Esophagus (tissue), 2 donors: ENCODE data around the gene ACSL3. TPM values are rescaled to one million over a fixed set of nuclear protein-coding genes. Genes with fewer than 3 reads are reported as not detected.
"Not testable (repeated sequence)": the region's sequence is repeated elsewhere in the genome, so short reads cannot be mapped to it uniquely, and the experiment has no call there.

ENCODE experiments used
- H3K27ac ChIP-seq, 2 donors: one replicate each; pipeline ENCODE4 v1.5.1; 2013; ENCODE audit warnings: low read depth in 2 of 2, mild to moderate bottlenecking in 2 of 2, inconsistent platforms in 1 of 2, low read length in 1 of 2, moderate library complexity in 1 of 2
- H3K27me3 ChIP-seq, 2 donors: one replicate each; pipeline ENCODE4 v1.6.1; 2013; ENCODE audit warnings: low read length in 2 of 2, control low read depth in 1 of 2, mild to moderate bottlenecking in 1 of 2; ENCODE audit not compliant: insufficient read depth in 2 of 2, control insufficient read depth in 1 of 2
- H3K36me3 ChIP-seq, 2 donors: one replicate each; pipeline ENCODE4 v1.6.1; 2013; ENCODE audit warnings: low read length in 1 of 2; ENCODE audit not compliant: control insufficient read depth in 2 of 2, insufficient read depth in 2 of 2
- H3K4me1 ChIP-seq, 2 donors: one replicate each; pipeline ENCODE4 v1.6.1; 2013; ENCODE audit warnings: low read length in 1 of 2; ENCODE audit not compliant: control insufficient read depth in 2 of 2, insufficient read depth in 2 of 2
- H3K4me3 ChIP-seq, 2 donors: one replicate each; pipeline ENCODE4 v1.5.1; 2013; ENCODE audit warnings: low read length in 2 of 2, mild to moderate bottlenecking in 2 of 2, low read depth in 1 of 2, moderate library complexity in 1 of 2
- H3K9me3 ChIP-seq, 2 donors: one replicate each; pipeline ENCODE4 v1.6.1; 2013; ENCODE audit warnings: mild to moderate bottlenecking in 2 of 2, low read depth in 1 of 2, low read length in 1 of 2, moderate library complexity in 1 of 2; ENCODE audit not compliant: control insufficient read depth in 2 of 2, insufficient read depth in 1 of 2
- WGBS, 2 donors: extraction: QIAGEN DNeasy Blood & Tissue Kit; methylation state at CpG; one replicate each; pipeline ENCODE4 v1.1.7; 2013; 5-methylcytosine and 5-hydroxymethylcytosine counted together
- polyA plus RNA-seq, 2 donors: library from polyadenylated mRNA; stranded (reverse); fragments of 200-250 nt; gene quantifications; one replicate each; pipeline ENCODE4 v1.2.3, GENCODE V29; 2013
- donor health status: healthy with polysubstance abuse.
- donor health status: Bipolar disorder and iron deficiency.

Gene ACSL3
- polyA plus RNA-seq, 2 donors, result 21.4 to 43.9 TPM

DNA sequence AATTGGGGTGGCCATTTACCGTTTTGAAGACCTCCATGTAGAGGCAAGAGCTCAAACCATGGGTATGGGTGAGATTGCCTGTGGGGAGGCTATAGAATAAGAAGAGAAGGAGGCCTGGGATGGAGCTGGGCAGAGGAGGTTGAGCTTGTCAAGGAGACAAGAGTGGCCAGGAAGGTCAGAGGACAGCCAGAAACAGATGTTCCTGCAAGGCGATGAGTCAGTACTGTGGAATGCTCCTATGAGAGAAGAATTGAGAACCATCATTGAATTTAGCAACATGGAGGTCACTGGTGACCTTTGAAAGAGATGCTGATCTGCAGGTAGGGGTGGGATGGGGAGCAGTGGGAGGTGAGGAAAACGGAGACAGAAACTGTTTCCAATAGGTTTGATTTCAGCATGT, 3.5 kb downstream of the ACSL3 start:
- H3K4me3 ChIP-seq, result no peak overlapping the region
- peaks cover 0 to 5% of the 10 kb centered on the region in 2 donors for H3K4me1 ChIP-seq
- no peaks in the 10 kb centered on the region for H3K9me3 ChIP-seq
- no peaks in the 10 kb centered on the region for H3K36me3 ChIP-seq
- H3K27me3 ChIP-seq, result no peaks in the 10 kb centered on the region
- no peak overlapping the region for H3K27ac ChIP-seq
- 84% methylated on average over 3 of the region's 3 CpGs for WGBS, 2 donors

DNA sequence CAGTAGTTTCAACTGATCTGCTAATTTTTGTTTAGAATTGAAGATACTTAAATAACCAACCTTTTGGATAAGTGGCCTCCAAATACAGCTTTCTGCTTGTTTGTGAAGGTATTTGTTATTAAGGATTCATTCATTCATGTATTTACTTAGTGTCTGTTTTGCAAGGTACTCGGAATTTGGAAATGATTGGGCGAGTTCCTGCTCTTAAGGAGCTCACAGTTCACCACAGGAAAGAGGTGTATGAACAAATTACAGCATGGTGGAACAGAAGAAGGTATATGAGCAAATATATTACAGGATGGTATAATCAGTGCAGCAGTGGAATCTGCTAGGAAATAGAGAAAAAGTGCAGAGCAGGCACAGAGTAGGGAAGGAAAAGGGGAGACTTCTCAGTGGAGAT, 4.5 kb downstream of the ACSL3 start:
- H3K4me1 ChIP-seq, result peaks cover 0 to 5% of the 10 kb centered on the region in 2 donors
- WGBS, 2 donors, result 58 to 68% methylated on average over 2 of the region's 2 CpGs
- no peaks in the 10 kb centered on the region for H3K9me3 ChIP-seq
- no peak overlapping the region for H3K27ac ChIP-seq
- no peaks in the 10 kb centered on the region for H3K36me3 ChIP-seq
- no peak overlapping the region for H3K4me3 ChIP-seq
- H3K27me3 ChIP-seq, result no peaks in the 10 kb centered on the region

DNA sequence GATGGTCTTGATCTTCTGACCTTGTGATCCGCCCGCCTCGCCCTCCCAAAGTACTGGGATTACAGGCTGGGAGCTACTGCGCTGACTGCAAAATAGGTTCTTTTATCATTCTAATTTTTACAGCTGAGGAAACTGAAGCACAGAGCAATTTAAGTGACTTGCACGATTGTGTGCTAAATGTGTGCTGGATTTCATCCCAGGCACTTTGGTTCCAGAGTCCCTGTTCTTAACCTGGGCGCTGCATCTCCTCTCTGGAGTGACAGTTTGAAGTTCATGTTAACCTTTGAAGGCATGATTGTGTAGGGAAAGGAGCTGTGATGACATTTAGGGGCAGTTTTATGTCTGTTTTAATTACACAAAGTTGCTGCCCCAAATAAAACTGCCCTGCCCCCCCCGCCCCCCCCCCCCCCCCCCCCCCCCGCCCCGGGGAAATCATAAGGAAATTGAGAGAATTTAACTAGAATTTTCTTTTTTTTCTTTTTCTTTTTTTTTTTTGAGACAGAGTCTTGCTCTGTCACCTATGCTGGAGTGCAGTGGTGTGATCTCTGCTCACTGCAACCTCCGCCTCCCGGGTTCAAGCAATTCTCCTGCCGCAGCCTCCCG, 5.6 kb downstream of the ACSL3 start:
- Histone ChIP-seq H3K36me3 (no peaks in the 10 kb centered on the region), H3K27me3 (no peaks in the 10 kb centered on the region), H3K4me3 (no peak overlapping the region), H3K9me3 (no peaks in the 10 kb centered on the region), H3K27ac (no peak overlapping the region), H3K4me1 (peaks cover 0 to 5% of the 10 kb centered on the region in 2 donors)
- 83 to 89% methylated on average over 11 to 13 of the region's 13 CpGs for WGBS, 2 donors

DNA sequence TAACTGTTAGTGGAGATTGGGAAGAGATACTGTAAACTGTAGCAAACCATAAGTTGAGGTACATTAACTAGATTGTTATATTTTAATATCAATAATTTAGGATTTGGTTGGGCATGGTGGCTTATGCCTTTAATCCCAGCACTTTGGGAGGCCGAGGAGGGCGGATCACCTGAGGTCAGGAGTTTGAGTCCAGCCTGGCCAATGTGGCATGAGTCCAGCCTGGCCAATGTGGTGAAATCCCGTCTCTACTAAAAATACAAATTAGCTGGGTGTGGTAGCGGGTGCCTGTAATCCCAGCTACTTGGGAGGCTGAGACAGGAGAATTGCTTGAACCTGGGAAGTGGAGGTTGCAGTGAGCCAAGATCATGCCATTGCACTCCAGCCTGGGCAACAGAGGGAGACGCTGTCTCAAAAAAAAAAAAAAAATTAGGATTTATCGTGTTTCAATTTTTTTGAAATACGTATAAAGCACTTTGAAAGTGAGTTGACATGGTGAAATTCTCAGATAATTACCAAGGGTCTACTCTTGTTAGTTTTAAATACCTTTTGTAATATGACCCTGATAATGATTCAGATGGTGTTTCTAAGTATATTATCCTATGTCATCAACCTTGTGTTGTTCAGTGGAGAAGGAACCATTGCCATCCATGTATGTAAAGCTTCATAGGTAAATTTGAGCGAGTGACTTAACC, 7.9 kb downstream of the ACSL3 start:
- H3K9me3 ChIP-seq, H3K27me3 ChIP-seq, H3K27ac ChIP-seq, H3K36me3 ChIP-seq, H3K4me3 ChIP-seq, H3K4me1 ChIP-seq: not testable (repeated sequence)
- WGBS, 2 donors, result 93 to 94% methylated on average over 8 of the region's 8 CpGs

DNA sequence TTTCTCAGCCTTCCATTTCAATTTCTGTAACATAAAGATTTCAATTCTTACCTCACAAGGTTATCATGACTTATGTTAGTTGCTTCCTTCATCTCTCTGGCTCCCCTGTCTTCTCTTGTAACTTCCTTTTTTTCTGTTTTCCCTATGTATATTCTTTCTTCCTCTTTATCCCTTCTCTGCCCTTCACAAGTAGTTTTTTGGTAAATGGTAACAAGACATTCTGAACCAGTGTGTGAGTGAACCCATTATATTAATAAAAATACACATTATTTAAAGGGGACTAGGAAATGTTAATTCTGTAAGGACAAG, 8.4 kb downstream of the ACSL3 start:
- Histone ChIP-seq H3K27me3 (no peaks in the 10 kb centered on the region), H3K36me3 (no peaks in the 10 kb centered on the region), H3K4me1 (peaks cover 0 to 2% of the 10 kb centered on the region in 2 donors), H3K27ac (no peak overlapping the region), H3K4me3 (no peak overlapping the region), H3K9me3 (no peaks in the 10 kb centered on the region)

DNA sequence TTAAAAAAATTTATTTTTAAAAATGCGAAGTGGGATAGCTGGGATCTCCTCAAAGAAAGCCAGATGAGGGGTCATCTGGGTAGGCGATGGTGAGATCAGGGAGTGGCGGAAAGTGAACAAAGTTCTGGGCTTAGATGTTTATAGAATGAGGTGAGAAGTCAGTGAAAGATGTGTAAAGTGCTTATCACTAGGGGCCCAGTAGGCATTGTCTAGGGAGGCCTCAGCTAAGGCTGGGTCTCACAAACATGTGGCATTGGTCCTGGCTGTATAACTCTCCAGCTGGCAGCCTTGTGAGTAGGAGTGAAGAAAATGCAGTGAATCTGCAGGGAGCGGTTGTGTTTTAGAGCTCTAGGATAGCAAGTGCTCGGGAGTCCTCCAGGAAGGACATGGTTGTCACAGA, 10.5 kb downstream of the ACSL3 start:
- Histone ChIP-seq H3K4me1 (no peaks in the 10 kb centered on the region), H3K9me3 (no peaks in the 10 kb centered on the region), H3K27me3 (no peaks in the 10 kb centered on the region), H3K4me3 (no peak overlapping the region), H3K36me3 (no peaks in the 10 kb centered on the region), H3K27ac (no peak overlapping the region)
- 96 to 97% methylated on average over 5 of the region's 5 CpGs for WGBS, 2 donors

DNA sequence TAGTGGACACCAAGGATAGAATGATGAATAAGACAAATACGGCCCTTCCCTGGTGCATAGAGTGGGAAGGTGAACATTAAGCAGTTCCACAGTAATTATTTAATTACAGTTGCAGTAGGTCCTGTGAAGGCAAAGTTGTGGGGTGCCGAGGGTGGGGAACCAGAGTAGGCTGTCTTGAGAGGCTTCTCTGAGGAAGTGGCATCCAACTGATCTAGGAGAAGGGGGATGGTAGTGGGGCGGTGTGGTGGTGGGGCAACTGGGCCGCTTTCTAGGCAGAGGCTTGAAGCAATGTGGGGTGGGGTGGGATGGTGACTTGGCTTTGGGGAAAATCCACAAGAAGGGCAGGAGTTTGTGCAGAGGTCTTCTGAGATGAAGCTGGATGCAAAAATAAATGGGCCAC, 11.7 kb downstream of the ACSL3 start:
- no peak overlapping the region for H3K4me3 ChIP-seq
- H3K4me1 ChIP-seq, result no peaks in the 10 kb centered on the region
- no peaks in the 10 kb centered on the region for H3K36me3 ChIP-seq
- WGBS, 2 donors, result 92 to 95% methylated on average over 4 of the region's 4 CpGs
- H3K9me3 ChIP-seq, result no peaks in the 10 kb centered on the region
- no peaks in the 10 kb centered on the region for H3K27me3 ChIP-seq
- H3K27ac ChIP-seq, result no peak overlapping the region

DNA sequence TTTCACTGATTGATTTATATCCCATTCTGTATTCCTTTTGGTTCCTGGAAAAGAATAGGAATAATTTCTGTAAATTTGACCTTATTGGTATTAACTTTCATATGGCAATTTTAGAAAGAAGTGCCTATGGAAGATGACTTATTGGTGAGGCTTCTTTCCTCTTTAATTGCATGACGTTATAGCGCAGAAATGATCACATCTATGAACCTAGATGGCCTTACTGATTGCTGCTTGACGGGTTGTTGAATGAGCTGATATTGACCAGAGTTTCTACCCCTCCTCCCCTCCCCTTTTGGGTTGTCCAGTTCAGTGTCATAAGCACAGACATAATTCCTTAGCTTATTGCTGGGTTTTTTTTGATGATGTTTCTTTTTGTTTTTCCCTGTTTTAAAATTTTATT, 14.6 kb downstream of the ACSL3 start:
- no peaks in the 10 kb centered on the region for H3K36me3 ChIP-seq
- no peaks in the 10 kb centered on the region for H3K9me3 ChIP-seq
- WGBS, 2 donors, result 87 to 92% methylated on average over 3 of the region's 3 CpGs
- peaks cover 0 to 2% of the 10 kb centered on the region in 2 donors for H3K4me1 ChIP-seq
- no peak overlapping the region for H3K4me3 ChIP-seq
- no peaks in the 10 kb centered on the region for H3K27me3 ChIP-seq
- no peak overlapping the region for H3K27ac ChIP-seq

DNA sequence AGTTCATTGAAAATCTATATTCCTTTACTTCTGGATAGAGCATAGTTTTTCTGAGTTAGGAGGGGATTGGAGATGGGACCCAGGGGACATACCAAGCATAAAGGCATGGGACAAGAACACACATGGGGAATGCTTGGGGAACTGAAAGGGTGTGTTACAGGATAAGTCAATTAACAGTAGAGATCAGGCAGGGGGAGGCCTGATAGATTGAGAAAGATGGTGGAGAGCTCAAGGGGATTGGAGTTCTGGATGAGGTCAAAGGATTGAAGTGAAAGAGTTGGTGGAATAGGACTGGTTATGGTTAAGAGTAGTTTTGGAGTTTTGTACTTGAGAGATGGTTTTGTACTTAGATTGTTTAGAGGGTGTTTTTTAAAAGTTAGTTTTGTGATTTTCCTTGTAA, 16.1 kb downstream of the ACSL3 start:
- Histone ChIP-seq H3K9me3 (no peaks in the 10 kb centered on the region), H3K27me3 (no peaks in the 10 kb centered on the region), H3K36me3 (no peaks in the 10 kb centered on the region), H3K4me1 (peaks cover 0 to 2% of the 10 kb centered on the region in 2 donors), H3K4me3 (no peak overlapping the region), H3K27ac (no peak overlapping the region)

DNA sequence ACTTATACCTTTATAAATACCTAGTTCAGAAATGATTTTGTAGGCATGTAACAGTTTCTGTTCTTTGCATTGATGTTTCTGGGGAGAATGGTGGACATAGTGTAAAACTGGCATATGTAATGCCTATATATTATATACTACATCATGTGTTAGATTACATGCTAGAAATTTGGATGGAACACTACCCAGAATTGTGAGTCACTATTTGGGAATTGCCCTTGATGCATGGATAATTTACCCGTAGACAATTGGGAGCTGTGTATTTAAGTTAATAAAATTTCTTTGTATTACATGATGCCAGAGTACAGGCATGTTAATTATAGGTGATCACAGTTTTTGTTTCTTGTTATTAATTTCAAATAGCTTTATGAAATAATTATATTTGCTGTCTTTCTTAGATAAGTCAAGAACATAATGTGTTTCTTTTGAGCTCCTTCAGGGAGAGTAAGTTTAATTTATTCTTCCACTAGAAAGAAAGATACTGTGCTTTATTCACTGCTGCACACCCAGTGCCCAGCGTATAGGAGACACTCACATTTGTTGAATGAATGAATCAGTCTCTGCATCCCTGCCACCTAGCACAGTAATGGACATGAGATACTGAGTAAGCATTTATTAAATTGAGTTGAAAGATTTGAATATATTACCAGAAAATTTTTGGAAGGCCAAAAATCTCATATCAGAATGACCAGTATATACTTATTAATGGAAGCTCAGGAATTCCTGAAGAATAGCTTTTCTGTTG, 16.9 kb downstream of the ACSL3 start:
- no peaks in the 10 kb centered on the region for H3K36me3 ChIP-seq
- no peaks in the 10 kb centered on the region for H3K9me3 ChIP-seq
- peaks cover 0 to 6% of the 10 kb centered on the region in 2 donors for H3K4me1 ChIP-seq
- H3K4me3 ChIP-seq, result no peak overlapping the region
- no peaks in the 10 kb centered on the region for H3K27me3 ChIP-seq
- WGBS, 2 donors, result 60 to 74% methylated on average over 2 of the region's 2 CpGs
- H3K27ac ChIP-seq, result no peak overlapping the region
